Panc1 (cell line): ENCODE measurements around the gene FRMD5. TPM values are rescaled to one million over a fixed set of nuclear protein-coding genes. Genes with fewer than 3 reads are reported as not detected.

Experiments
- ATAC-seq: fragments of 200-7000 bp; cut with Tn5 transposase; 2 replicates; pipeline ENCODE4 v1.9.1; 2020; ENCODE audit warnings: mild to moderate bottlenecking, moderate library complexity
- BruUV-seq: library from RNA; stranded (reverse); fragments of 400-500 nt; replicated peaks from 2 replicates; lab custom pipeline; 2021; lab: Mats Ljungman, UMichigan
- CTCF ChIA-PET: fragments of 300-600 bp; sonication (Branson Sonifier 250); formaldehyde crosslinking; loops from one replicate; lab custom pipeline; 2022; ENCODE audit warnings: antibody characterized with exemption; lab: Charles Lee
- POLR2A ChIA-PET: fragments of 300-600 bp; sonication (Branson Sonifier 250); formaldehyde crosslinking; loops from one replicate; lab custom pipeline; 2022; ENCODE audit warnings: antibody characterized with exemption; lab: Charles Lee
- DNase-seq: peaks from one replicate; pipeline ENCODE4 v3.0.0-alpha.2; 2010; ENCODE audit warnings: low read depth, low spot score
- H3K27ac ChIP-seq: 2 replicates; pipeline ENCODE4 v1.5.1; 2011; ENCODE audit warnings: mild to moderate bottlenecking, low read length, inconsistent platforms
- H3K27me3 ChIP-seq: fragments of 200-500 bp; sonication (Bioruptor generic); 2 replicates; pipeline ENCODE4 v1.6.0; 2014; ENCODE audit warnings: low read length, inconsistent platforms; ENCODE audit not compliant: control insufficient read depth, insufficient read depth
- H3K36me3 ChIP-seq: fragments of 200-500 bp; sonication (Bioruptor generic); 2 replicates; pipeline ENCODE4 v1.5.1; 2014; ENCODE audit warnings: inconsistent platforms, mild to moderate bottlenecking, low read length, moderate library complexity; ENCODE audit not compliant: control insufficient read depth, insufficient read depth
- H3K4me1 ChIP-seq: 2 replicates; pipeline ENCODE4 v1.5.1; 2011; ENCODE audit warnings: inconsistent platforms, mild to moderate bottlenecking, low read length, moderate library complexity; ENCODE audit not compliant: control insufficient read depth, insufficient read depth
- H3K4me3 ChIP-seq, 2 experiments: 2 replicates each; pipeline ENCODE4 v1.5.1; 2011 to 2012; ENCODE audit warnings: low read depth in 2 of 2, low read length in 2 of 2, mild to moderate bottlenecking in 2 of 2, inconsistent platforms in 1 of 2, moderate library complexity in 1 of 2
- H3K9me3 ChIP-seq: fragments of 200-500 bp; sonication (Bioruptor generic); 2 replicates; pipeline ENCODE4 v1.5.1; 2014; ENCODE audit warnings: low read depth, mild to moderate bottlenecking, inconsistent platforms, low read length, moderate library complexity; ENCODE audit not compliant: control insufficient read depth, insufficient read depth
- POLR2AphosphoS5 ChIP-seq: IDR thresholded peaks from 2 replicates; pipeline ENCODE4 v1.6.1; 2012; ENCODE audit warnings: mild to moderate bottlenecking, low read depth, low read length, moderate library complexity
- SIN3A ChIP-seq: IDR thresholded peaks from 2 replicates; pipeline ENCODE4 v1.6.1; 2012; ENCODE audit warnings: low read depth, mild to moderate bottlenecking, low read length, moderate library complexity, borderline replicate concordance; ENCODE audit not compliant: insufficient read depth
- TCF7L2 ChIP-seq: IDR thresholded peaks from 2 replicates; pipeline ENCODE4 v1.6.1; 2011; ENCODE audit warnings: mild to moderate bottlenecking, low read depth, low read length, inconsistent platforms
- in situ Hi-C: cut with HindIII; loops from 2 replicates; pipeline ENCODE4 v1.10.0; 2016; ENCODE audit warnings: low sequenced_read_pairs, low pct_unique_long_range_greater_than_20kb
- intact Hi-C: fragments of 100-400 bp; cut with micrococcal nuclease; formaldehyde crosslinking; loops from one replicate; pipeline ENCODE4 v1.10.0; 2022; ENCODE audit not compliant: unreplicated experiment
- total RNA-seq: library from RNA; stranded (reverse); gene quantifications from one replicate; pipeline ENCODE4 v1.2.1, GENCODE V29; 2021; ENCODE audit not compliant: unreplicated experiment
- TF ChIP-seq, protein P1 (sequence below): fragments of 450-650 bp; IDR thresholded peaks from 2 replicates; pipeline ENCODE4 v1.5.1; 2017; ENCODE audit warnings: mild to moderate bottlenecking
- TF ChIP-seq, protein P2 (sequence below), 2 experiments: IDR thresholded peaks; 2 replicates each; pipeline ENCODE4 v1.6.1; 2011 to 2012; ENCODE audit warnings: low read depth in 2 of 2, control low read depth in 1 of 2, low read length in 1 of 2, mild to moderate bottlenecking in 1 of 2, moderate library complexity in 1 of 2; ENCODE audit not compliant: insufficient read depth in 1 of 2

The FRMD5 gene
- total RNA-seq, 1 experiment from 2014 or later, result 18.3 TPM

- no peak for DNase-seq
- intact Hi-C loops (no loop called here), in situ Hi-C loops (no loop called here)
- Histone ChIP-seq H3K27me3 (no peaks in the 10 kb centered on the region), H3K36me3 (no peaks in the 10 kb centered on the region), H3K4me3 (no peak overlapping the region), H3K9me3 (no peaks in the 10 kb centered on the region), H3K27ac (no peak overlapping the region), H3K4me1 (no peaks in the 10 kb centered on the region)
- POLR2A ChIA-PET, result no interaction called here
- no TSS peak for BruUV-seq
- TF ChIP-seq POLR2AphosphoS5, result no peak
- TF ChIP-seq, protein P1, sequence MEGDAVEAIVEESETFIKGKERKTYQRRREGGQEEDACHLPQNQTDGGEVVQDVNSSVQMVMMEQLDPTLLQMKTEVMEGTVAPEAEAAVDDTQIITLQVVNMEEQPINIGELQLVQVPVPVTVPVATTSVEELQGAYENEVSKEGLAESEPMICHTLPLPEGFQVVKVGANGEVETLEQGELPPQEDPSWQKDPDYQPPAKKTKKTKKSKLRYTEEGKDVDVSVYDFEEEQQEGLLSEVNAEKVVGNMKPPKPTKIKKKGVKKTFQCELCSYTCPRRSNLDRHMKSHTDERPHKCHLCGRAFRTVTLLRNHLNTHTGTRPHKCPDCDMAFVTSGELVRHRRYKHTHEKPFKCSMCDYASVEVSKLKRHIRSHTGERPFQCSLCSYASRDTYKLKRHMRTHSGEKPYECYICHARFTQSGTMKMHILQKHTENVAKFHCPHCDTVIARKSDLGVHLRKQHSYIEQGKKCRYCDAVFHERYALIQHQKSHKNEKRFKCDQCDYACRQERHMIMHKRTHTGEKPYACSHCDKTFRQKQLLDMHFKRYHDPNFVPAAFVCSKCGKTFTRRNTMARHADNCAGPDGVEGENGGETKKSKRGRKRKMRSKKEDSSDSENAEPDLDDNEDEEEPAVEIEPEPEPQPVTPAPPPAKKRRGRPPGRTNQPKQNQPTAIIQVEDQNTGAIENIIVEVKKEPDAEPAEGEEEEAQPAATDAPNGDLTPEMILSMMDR, result no peak
- no peak for TF ChIP-seq TCF7L2
- TF ChIP-seq SIN3A, result no peak
- TF ChIP-seq, protein P2, sequence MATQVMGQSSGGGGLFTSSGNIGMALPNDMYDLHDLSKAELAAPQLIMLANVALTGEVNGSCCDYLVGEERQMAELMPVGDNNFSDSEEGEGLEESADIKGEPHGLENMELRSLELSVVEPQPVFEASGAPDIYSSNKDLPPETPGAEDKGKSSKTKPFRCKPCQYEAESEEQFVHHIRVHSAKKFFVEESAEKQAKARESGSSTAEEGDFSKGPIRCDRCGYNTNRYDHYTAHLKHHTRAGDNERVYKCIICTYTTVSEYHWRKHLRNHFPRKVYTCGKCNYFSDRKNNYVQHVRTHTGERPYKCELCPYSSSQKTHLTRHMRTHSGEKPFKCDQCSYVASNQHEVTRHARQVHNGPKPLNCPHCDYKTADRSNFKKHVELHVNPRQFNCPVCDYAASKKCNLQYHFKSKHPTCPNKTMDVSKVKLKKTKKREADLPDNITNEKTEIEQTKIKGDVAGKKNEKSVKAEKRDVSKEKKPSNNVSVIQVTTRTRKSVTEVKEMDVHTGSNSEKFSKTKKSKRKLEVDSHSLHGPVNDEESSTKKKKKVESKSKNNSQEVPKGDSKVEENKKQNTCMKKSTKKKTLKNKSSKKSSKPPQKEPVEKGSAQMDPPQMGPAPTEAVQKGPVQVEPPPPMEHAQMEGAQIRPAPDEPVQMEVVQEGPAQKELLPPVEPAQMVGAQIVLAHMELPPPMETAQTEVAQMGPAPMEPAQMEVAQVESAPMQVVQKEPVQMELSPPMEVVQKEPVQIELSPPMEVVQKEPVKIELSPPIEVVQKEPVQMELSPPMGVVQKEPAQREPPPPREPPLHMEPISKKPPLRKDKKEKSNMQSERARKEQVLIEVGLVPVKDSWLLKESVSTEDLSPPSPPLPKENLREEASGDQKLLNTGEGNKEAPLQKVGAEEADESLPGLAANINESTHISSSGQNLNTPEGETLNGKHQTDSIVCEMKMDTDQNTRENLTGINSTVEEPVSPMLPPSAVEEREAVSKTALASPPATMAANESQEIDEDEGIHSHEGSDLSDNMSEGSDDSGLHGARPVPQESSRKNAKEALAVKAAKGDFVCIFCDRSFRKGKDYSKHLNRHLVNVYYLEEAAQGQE (IDR thresholded peaks at IDR 0.05; ENCODE audit: insufficient read depth in 1 of 2, low read depth in 2 of 2, low read length in 1 of 2), result no peak
- CTCF ChIA-PET, result no interaction called here
- no peak for ATAC-seq
Measured at GRCh38 chr15:43943511-43943910, 251.6 kb downstream of the FRMD5 start.

DNA sequence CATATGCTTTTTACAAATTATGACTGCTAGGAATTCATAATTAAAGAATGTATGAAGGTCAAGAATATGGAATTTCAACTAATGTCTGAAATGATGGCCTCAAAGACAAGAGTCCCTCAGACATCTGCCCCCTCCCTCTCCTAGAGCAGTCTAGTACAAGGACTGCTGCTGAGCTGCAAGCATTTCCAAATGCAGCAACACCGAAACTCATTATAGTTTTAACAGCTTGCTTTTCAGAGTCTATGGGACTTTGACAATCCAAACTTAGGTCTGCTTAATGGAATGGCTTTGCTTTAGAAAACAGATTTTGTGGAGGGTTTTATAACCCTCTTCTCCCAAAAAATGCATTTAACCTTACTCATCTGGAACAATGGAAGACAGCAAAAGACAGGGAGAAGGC lies 252.9 kb downstream of the FRMD5 start:
- Histone ChIP-seq H3K9me3 (no peaks in the 10 kb centered on the region), H3K27me3 (no peaks in the 10 kb centered on the region), H3K36me3 (no peaks in the 10 kb centered on the region), H3K4me3 (no peak overlapping the region), H3K27ac (no peak overlapping the region), H3K4me1 (no peaks in the 10 kb centered on the region)
- POLR2A ChIA-PET, result no interaction called here
- BruUV-seq, result no TSS peak
- in situ Hi-C loops (no loop called here), intact Hi-C loops (no loop called here)
- ATAC-seq (no peak), DNase-seq (no peak)
- CTCF ChIA-PET, result no interaction called here
- TF ChIP-seq POLR2AphosphoS5 (no peak), SIN3A (no peak), TCF7L2 (no peak)
- TF ChIP-seq, protein P2 (IDR thresholded peaks at IDR 0.05; ENCODE audit: insufficient read depth in 1 of 2, low read depth in 2 of 2, low read length in 1 of 2), result no peak
- TF ChIP-seq, protein P1, result no peak
